Nephron progenitor cell (in vitro differentiated cells): ENCODE results near the gene COLQ.
"Not testable (repeated sequence)": the region's sequence is repeated elsewhere in the genome, so short reads cannot be mapped to it uniquely, and the experiment has no call there.

Experiments used
- DNase-seq: peaks from one replicate; pipeline ENCODE4 v3.0.0; 2021
- H3K27ac Mint-ChIP-seq: 2 replicates; pipeline ENCODE4 v1.8.0; 2021; ENCODE audit warnings: mild to moderate bottlenecking, moderate library complexity, mixed read lengths
- H3K27me3 Mint-ChIP-seq: 2 replicates; pipeline ENCODE4 v1.8.0; 2021; ENCODE audit warnings: mild to moderate bottlenecking, low read depth, mixed read lengths; ENCODE audit not compliant: poor library complexity
- H3K36me3 Mint-ChIP-seq: 2 replicates; pipeline ENCODE4 v1.8.0; 2021; ENCODE audit warnings: low read depth, mixed read lengths
- H3K4me1 Mint-ChIP-seq: 2 replicates; pipeline ENCODE4 v1.8.0; 2021; ENCODE audit warnings: mixed read lengths
- H3K4me3 Mint-ChIP-seq: 2 replicates; pipeline ENCODE4 v1.8.0; 2021; ENCODE audit warnings: mild to moderate bottlenecking, moderate library complexity, mixed read lengths
- H3K9me3 Mint-ChIP-seq: 2 replicates; pipeline ENCODE4 v1.8.0; 2021; ENCODE audit warnings: mild to moderate bottlenecking, moderate library complexity, mixed read lengths
- CTCF ChIP-seq: fragments of 200-600 bp; sonication (generic); IDR thresholded peaks from 2 replicates; pipeline ENCODE4 v1.5.0; 2021; ENCODE audit warnings: antibody characterized with exemption

The COLQ gene

GRCh38 chr3:15486979-15487378 lies 34.5 kb downstream of the COLQ start:
- Mint-ChIP-seq H3K27ac (no peak overlapping the region), H3K36me3 (peaks cover 32% of the 10 kb centered on the region), H3K4me3 (no peak overlapping the region), H3K9me3 (peaks cover 28% of the 10 kb centered on the region), H3K4me1 (no peaks in the 10 kb centered on the region), H3K27me3 (peaks cover 15% of the 10 kb centered on the region)
- no peak for TF ChIP-seq CTCF
- no peak for DNase-seq

- Mint-ChIP-seq H3K27me3 (peaks cover 17% of the 10 kb centered on the region), H3K36me3 (peaks cover 32% of the 10 kb centered on the region), H3K4me3 (no peak overlapping the region), H3K9me3 (peaks cover 38% of the 10 kb centered on the region), H3K27ac (no peak overlapping the region), H3K4me1 (no peaks in the 10 kb centered on the region)
- no peak for DNase-seq
- TF ChIP-seq CTCF: no peak
Measured at GRCh38 chr3:15486020-15486419, 35.5 kb downstream of the COLQ start.

GRCh38 chr3:15484551-15484950 lies 37.0 kb downstream of the COLQ start:
- H3K4me1 Mint-ChIP-seq: not testable (repeated sequence)

GRCh38 chr3:15479400-15480224 lies 41.9 kb downstream of the COLQ start:
- H3K27me3 Mint-ChIP-seq: peaks cover 29% of the 10 kb centered on the region
- H3K4me3 Mint-ChIP-seq: no peak overlapping the region
- DNase-seq: no peak
- H3K36me3 Mint-ChIP-seq: peaks cover 3% of the 10 kb centered on the region
- no peak for TF ChIP-seq CTCF
- H3K9me3 Mint-ChIP-seq: peaks cover 36% of the 10 kb centered on the region
- no peaks in the 10 kb centered on the region for H3K4me1 Mint-ChIP-seq
- H3K27ac Mint-ChIP-seq: no peak overlapping the region

More at GRCh38 chr3:15484551-15484950, 37.0 kb downstream of the COLQ start:
- not testable (repeated sequence) for DNase-seq, H3K27ac Mint-ChIP-seq, H3K4me3 Mint-ChIP-seq
- H3K27me3 Mint-ChIP-seq: peaks cover 20% of the 10 kb centered on the region
- H3K36me3 Mint-ChIP-seq: peaks cover 32% of the 10 kb centered on the region
- H3K9me3 Mint-ChIP-seq: peaks cover 41% of the 10 kb centered on the region

- DNase-seq: no peak
- no peak overlapping the region for H3K27ac Mint-ChIP-seq
- peaks cover 25% of the 10 kb centered on the region for H3K27me3 Mint-ChIP-seq
- H3K9me3 Mint-ChIP-seq: peaks cover 27% of the 10 kb centered on the region
- no peak for TF ChIP-seq CTCF
- no peak overlapping the region for H3K4me3 Mint-ChIP-seq
- H3K4me1 Mint-ChIP-seq: no peaks in the 10 kb centered on the region
- H3K36me3 Mint-ChIP-seq: no peaks in the 10 kb centered on the region
Measured at GRCh38 chr3:15478640-15478979, 42.9 kb downstream of the COLQ start.

- Mint-ChIP-seq H3K9me3 (peaks cover 22% of the 10 kb centered on the region), H3K36me3 (no peaks in the 10 kb centered on the region), H3K27me3 (peaks cover 25% of the 10 kb centered on the region), H3K27ac (no peak overlapping the region), H3K4me3 (no peak overlapping the region), H3K4me1 (no peaks in the 10 kb centered on the region)
- TF ChIP-seq CTCF: no peak
- DNase-seq: no peak
Measured at GRCh38 chr3:15477951-15478639, 43.4 kb downstream of the COLQ start.
